Thyroid gland (tissue), 4 donors: ENCODE measurements around the gene SPINK4.

Source experiments
- POLR2A ChIP-seq, 2 donors: fragments of 450-650 bp; IDR thresholded peaks; one replicate each; pipeline ENCODE4 v1.6.1; 2017; ENCODE audit warnings: antibody characterized with exemption in 2 of 2, mild to moderate bottlenecking in 2 of 2, moderate library complexity in 1 of 2
- TF ChIP-seq, protein P1 (sequence below), 6 experiments: fragments of 200-600 bp in 3 of 6; fragments of 450-650 bp in 3 of 6; sonication (generic) in 3 of 6; IDR thresholded peaks; one replicate each; pipeline ENCODE4 v1.5.1; 2016 to 2019; ENCODE audit warnings: antibody characterized with exemption in 6 of 6, mild to moderate bottlenecking in 2 of 6, inconsistent platforms in 1 of 6, moderate library complexity in 1 of 6

DNA sequence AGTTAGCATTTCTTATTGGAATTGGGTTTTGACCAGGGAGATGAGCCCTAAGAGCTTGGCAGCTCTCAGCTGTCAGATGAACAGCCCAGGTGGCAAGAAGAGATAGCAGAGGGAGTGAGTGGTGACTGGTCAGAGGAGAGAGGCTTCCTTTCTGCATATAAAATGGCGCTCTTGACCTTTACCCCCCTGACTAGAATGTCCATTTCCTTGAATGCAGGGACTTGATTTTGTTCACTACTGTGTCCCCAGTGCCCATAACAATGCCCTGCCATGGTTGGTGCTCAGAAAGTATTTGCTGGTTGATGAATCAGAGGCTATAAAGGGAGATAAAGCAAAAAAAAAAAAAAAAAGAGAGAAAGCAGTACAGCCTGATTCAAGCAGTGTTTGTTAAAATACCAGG is 32.1 kb downstream of the SPINK4 start:
- TF ChIP-seq, protein P1, sequence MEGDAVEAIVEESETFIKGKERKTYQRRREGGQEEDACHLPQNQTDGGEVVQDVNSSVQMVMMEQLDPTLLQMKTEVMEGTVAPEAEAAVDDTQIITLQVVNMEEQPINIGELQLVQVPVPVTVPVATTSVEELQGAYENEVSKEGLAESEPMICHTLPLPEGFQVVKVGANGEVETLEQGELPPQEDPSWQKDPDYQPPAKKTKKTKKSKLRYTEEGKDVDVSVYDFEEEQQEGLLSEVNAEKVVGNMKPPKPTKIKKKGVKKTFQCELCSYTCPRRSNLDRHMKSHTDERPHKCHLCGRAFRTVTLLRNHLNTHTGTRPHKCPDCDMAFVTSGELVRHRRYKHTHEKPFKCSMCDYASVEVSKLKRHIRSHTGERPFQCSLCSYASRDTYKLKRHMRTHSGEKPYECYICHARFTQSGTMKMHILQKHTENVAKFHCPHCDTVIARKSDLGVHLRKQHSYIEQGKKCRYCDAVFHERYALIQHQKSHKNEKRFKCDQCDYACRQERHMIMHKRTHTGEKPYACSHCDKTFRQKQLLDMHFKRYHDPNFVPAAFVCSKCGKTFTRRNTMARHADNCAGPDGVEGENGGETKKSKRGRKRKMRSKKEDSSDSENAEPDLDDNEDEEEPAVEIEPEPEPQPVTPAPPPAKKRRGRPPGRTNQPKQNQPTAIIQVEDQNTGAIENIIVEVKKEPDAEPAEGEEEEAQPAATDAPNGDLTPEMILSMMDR (IDR thresholded peaks at IDR 0.05): no peak
- TF ChIP-seq POLR2A (IDR thresholded peaks at IDR 0.05): no peak
